MCF 10A (cell line): ENCODE results near the gene ZDHHC16. TPM values are rescaled to one million over a fixed set of nuclear protein-coding genes. Genes with fewer than 3 reads are reported as not detected.
A peak's percentile ranks its signal among the peaks of the same experiment; 100 is the strongest.

Source experiments
- BruUV-seq: library from RNA; stranded (reverse); fragments of 400-500 nt; replicated peaks from 2 replicates; lab custom pipeline; 2021; lab: Mats Ljungman, UMichigan
- CTCF ChIA-PET: fragments of 300-600 bp; sonication (Branson Sonifier 250); formaldehyde crosslinking; extraction: SDS; loops from one replicate; lab custom pipeline; 2021; ENCODE audit warnings: antibody characterized with exemption, inconsistent platforms; lab: Yijun Ruan, JAX
- POLR2A ChIA-PET: fragments of 300-600, 350-650 bp; sonication (Branson Sonifier 250); formaldehyde crosslinking; extraction: SDS; loops from one replicate; lab custom pipeline; 2020; ENCODE audit warnings: antibody characterized with exemption, inconsistent platforms; lab: Yijun Ruan, JAX
- DNase-seq: peaks from one replicate; pipeline ENCODE4 v3.0.0-alpha.2; 2018; ENCODE audit not compliant: unreplicated experiment
- H3K27ac Mint-ChIP-seq: one replicate; pipeline ENCODE4 v1.8.0; 2022; ENCODE audit warnings: mild to moderate bottlenecking, low read depth, mixed read lengths; ENCODE audit not compliant: unreplicated experiment
- H3K27me3 Mint-ChIP-seq: one replicate; pipeline ENCODE4 v1.8.0; 2022; ENCODE audit warnings: mixed read lengths; ENCODE audit not compliant: insufficient read depth, unreplicated experiment
- H3K36me3 Mint-ChIP-seq: one replicate; pipeline ENCODE4 v1.8.0; 2022; ENCODE audit warnings: mild to moderate bottlenecking, moderate library complexity, mixed read lengths; ENCODE audit not compliant: insufficient read depth, unreplicated experiment
- H3K4me1 Mint-ChIP-seq: one replicate; pipeline ENCODE4 v1.8.0; 2022; ENCODE audit warnings: mixed read lengths; ENCODE audit not compliant: insufficient read depth, unreplicated experiment
- H3K4me3 Mint-ChIP-seq: one replicate; pipeline ENCODE4 v1.8.0; 2022; ENCODE audit warnings: mild to moderate bottlenecking, moderate library complexity, mixed read lengths; ENCODE audit not compliant: unreplicated experiment
- H3K9me3 Mint-ChIP-seq: one replicate; pipeline ENCODE4 v1.8.0; 2022; ENCODE audit warnings: mixed read lengths; ENCODE audit not compliant: unreplicated experiment
- intact Hi-C: fragments of 100-400 bp; cut with micrococcal nuclease; formaldehyde crosslinking; loops from 2 replicates; pipeline ENCODE4 v1.14.1; 2022
- total RNA-seq: library from RNA; stranded (reverse); gene quantifications from 2 replicates; pipeline ENCODE4 v1.2.3, GENCODE V29; 2022
- TF ChIP-seq, protein P1 (sequence below): fragments of 200-600 bp; IDR thresholded peaks from one replicate; pipeline ENCODE4 v1.8.0; 2022; ENCODE audit warnings: antibody characterized with exemption, mild to moderate bottlenecking; ENCODE audit not compliant: unreplicated experiment

Gene ZDHHC16
- total RNA-seq, 1 experiment from 2014 or later, result 48.0 TPM

DNA sequence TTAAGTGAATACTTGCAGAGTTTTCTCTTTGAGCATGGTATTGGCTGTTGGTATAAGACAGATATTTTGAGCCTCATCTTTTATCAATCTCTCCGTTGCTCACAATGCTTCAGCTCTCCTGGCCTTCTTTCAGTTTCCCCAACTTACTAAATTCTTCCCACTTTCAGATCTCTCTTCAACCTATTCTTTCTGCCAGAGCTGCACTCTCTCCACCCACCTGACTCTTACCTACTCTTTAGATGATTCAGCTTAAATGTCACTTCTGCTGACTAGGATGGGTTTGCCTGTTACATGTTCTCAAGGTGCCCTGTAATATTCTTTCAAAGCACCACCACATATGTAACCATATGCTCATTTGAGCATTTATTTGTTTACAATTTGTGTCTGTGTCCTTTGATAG, 1.8 kb upstream of the ZDHHC16 start:
- no peaks in the 10 kb centered on the region for H3K9me3 Mint-ChIP-seq
- no TSS peak for BruUV-seq
- DNase-seq, result no peak
- intact Hi-C loops, result loop anchor here (10.0 kb wide), 1 partner anchor 51 kb away; the partner anchor contains the start of genes MMS19 and UBTD1
- no peak overlapping the region for H3K27ac Mint-ChIP-seq
- H3K4me1 Mint-ChIP-seq, result peaks cover 17% of the 10 kb centered on the region
- ChIA-PET POLR2A (interaction anchor here (1.2 to 3.7 kb wide), 10 partner anchors 8 to 243 kb away, joined by 3 to 34 read pairs (median 6); partner anchors contain the start of genes AVPI1 and RRP12), CTCF (interaction anchor here (0.6 to 2.1 kb wide), 6 partner anchors 16 to 168 kb away, joined by 3 to 9 read pairs (median 4); no protein-coding TSS in a partner anchor)
- TF ChIP-seq, protein P1, sequence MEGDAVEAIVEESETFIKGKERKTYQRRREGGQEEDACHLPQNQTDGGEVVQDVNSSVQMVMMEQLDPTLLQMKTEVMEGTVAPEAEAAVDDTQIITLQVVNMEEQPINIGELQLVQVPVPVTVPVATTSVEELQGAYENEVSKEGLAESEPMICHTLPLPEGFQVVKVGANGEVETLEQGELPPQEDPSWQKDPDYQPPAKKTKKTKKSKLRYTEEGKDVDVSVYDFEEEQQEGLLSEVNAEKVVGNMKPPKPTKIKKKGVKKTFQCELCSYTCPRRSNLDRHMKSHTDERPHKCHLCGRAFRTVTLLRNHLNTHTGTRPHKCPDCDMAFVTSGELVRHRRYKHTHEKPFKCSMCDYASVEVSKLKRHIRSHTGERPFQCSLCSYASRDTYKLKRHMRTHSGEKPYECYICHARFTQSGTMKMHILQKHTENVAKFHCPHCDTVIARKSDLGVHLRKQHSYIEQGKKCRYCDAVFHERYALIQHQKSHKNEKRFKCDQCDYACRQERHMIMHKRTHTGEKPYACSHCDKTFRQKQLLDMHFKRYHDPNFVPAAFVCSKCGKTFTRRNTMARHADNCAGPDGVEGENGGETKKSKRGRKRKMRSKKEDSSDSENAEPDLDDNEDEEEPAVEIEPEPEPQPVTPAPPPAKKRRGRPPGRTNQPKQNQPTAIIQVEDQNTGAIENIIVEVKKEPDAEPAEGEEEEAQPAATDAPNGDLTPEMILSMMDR, result no peak
- no peaks in the 10 kb centered on the region for H3K27me3 Mint-ChIP-seq
- peaks cover 39% of the 10 kb centered on the region for H3K36me3 Mint-ChIP-seq
- peak overlapping the region; percentile 99 for H3K4me3 Mint-ChIP-seq

DNA sequence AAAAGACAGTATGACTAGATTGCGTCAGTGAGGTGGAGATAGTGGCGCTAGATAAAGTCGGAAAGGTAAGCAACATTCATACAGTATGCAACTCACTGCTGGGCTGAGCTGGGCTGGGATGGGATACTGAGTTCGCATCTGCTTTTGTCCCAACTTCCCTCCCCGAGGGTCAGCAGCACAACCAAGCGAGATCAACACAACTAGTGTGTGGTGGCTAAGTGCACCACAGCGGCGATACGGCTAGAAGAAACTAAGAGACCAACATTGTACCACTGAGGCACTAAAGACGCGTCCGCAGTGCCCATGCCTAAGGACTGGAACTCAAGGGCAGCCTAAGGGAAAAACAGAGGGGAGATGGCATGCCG, 636 bp upstream of the ZDHHC16 start:
- H3K9me3 Mint-ChIP-seq, result no peaks in the 10 kb centered on the region
- peak overlapping the region; percentile 99 for H3K4me3 Mint-ChIP-seq
- intact Hi-C loops, result loop anchor here (10.0 kb wide), 1 partner anchor 49 kb away; the partner anchor contains the start of genes MMS19 and UBTD1
- H3K27me3 Mint-ChIP-seq, result no peaks in the 10 kb centered on the region
- H3K36me3 Mint-ChIP-seq, result peaks cover 32% of the 10 kb centered on the region
- TF ChIP-seq, protein P1, result no peak
- no peak for DNase-seq
- H3K27ac Mint-ChIP-seq, result peak overlapping the region; percentile 74
- H3K4me1 Mint-ChIP-seq, result peaks cover 19% of the 10 kb centered on the region
- POLR2A ChIA-PET, result interaction anchor here (0.6 to 3.7 kb wide), 16 partner anchors 8 to 292 kb away, joined by 3 to 34 read pairs (median 4); partner anchors contain the start of genes AVPI1, RRP12 and ZFYVE27
- CTCF ChIA-PET, result interaction anchor here (0.5 to 2.1 kb wide), 5 partner anchors 19 to 139 kb away, joined by 3 to 9 read pairs (median 3); partner anchors contain the start of gene HOGA1
- BruUV-seq, result no TSS peak

DNA sequence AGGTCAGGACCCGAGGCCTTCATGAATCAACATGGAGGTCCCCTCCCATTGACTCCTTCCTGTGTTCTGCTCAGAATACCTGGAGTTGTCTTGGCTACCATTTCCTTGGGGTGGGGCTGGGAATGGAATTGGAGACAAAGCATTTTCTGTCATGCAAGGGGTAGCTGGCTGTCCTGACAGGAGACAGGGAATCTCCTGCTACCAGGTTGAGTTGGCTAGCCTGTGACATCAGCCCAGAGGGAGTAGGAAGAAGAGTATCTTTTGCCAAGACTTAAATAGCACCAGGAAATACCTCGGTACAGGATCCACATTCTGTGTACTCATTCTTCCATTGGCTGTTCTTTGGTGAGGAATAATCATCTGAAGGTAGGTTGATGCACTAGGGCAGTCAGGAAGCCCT, 4.9 kb downstream of the ZDHHC16 start:
- Mint-ChIP-seq H3K9me3 (no peaks in the 10 kb centered on the region), H3K4me3 (no peak overlapping the region), H3K27ac (no peak overlapping the region), H3K4me1 (peaks cover 13% of the 10 kb centered on the region), H3K36me3 (peaks cover 53% of the 10 kb centered on the region), H3K27me3 (no peaks in the 10 kb centered on the region)
- POLR2A ChIA-PET, result no interaction called here
- intact Hi-C loops, result no loop called here
- CTCF ChIA-PET, result interaction anchor here (0.9 to 1.5 kb wide), 2 partner anchors 103 to 162 kb away, joined by 3 read pairs; no protein-coding TSS in a partner anchor
- TF ChIP-seq, protein P1, result no peak
- BruUV-seq, result no TSS peak
- DNase-seq, result no peak

DNA sequence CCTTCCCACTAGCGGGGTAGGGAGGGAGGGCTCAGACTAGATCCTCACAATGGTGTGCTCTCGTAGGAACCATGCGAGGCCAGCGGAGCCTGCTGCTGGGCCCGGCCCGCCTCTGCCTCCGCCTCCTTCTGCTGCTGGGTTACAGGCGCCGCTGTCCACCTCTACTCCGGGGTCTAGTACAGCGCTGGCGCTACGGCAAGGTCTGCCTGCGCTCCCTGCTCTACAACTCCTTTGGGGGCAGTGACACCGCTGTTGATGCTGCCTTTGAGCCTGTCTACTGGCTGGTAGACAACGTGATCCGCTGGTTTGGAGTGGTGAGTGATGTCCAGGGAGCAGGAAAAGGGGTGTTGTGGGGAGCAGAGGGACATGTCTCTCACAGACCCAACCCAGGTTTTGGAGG, 5.6 kb downstream of the ZDHHC16 start:
- no peaks in the 10 kb centered on the region for H3K9me3 Mint-ChIP-seq
- BruUV-seq, result no TSS peak
- ChIA-PET POLR2A (interaction anchor here (1.0 kb wide), 1 partner anchor 51 kb away, joined by 3 read pairs; no protein-coding TSS in a partner anchor), CTCF (interaction anchor here (0.9 to 1.6 kb wide), 3 partner anchors 12 to 102 kb away, joined by 3 to 7 read pairs (median 3); no protein-coding TSS in a partner anchor)
- peaks cover 55% of the 10 kb centered on the region for H3K36me3 Mint-ChIP-seq
- intact Hi-C loops, result no loop called here
- DNase-seq, result no peak
- no peaks in the 10 kb centered on the region for H3K27me3 Mint-ChIP-seq
- no peak overlapping the region for H3K4me3 Mint-ChIP-seq
- TF ChIP-seq, protein P1, result no peak
- no peak overlapping the region for H3K27ac Mint-ChIP-seq
- H3K4me1 Mint-ChIP-seq, result peaks cover 13% of the 10 kb centered on the region
